Ascending aorta (tissue), 2 donors: ENCODE results near the gene EPB41. TPM values are rescaled to one million over a fixed set of nuclear protein-coding genes. Genes with fewer than 3 reads are reported as not detected.

Experiments used
- DNase-seq, 2 donors: peaks; one replicate each; pipeline ENCODE4 v3.0.0-alpha.2; 2019; ENCODE audit warnings: low spot score in 2 of 2
- H3K27ac ChIP-seq, 2 donors: fragments of 200-600 bp; sonication (generic); one replicate each; pipeline ENCODE4 v1.5.1; 2016 to 2017; ENCODE audit warnings: mild to moderate bottlenecking in 1 of 2
- H3K27me3 ChIP-seq: fragments of 200-600 bp; sonication (generic); one replicate; pipeline ENCODE4 v1.5.1; 2017
- H3K36me3 ChIP-seq, 2 donors: fragments of 200-600 bp; sonication (generic); one replicate each; pipeline ENCODE4 v1.5.1; 2016
- H3K4me1 ChIP-seq, 2 donors: fragments of 200-600 bp; sonication (generic); one replicate each; pipeline ENCODE4 v1.5.1; 2016 to 2017; ENCODE audit warnings: mild to moderate bottlenecking in 1 of 2
- H3K4me3 ChIP-seq, 2 donors: fragments of 200-600 bp; sonication (generic); one replicate each; pipeline ENCODE4 v1.5.1; 2016 to 2017; ENCODE audit warnings: mild to moderate bottlenecking in 1 of 2
- H3K9me3 ChIP-seq, 2 donors: fragments of 200-600 bp; sonication (generic); one replicate each; pipeline ENCODE4 v1.5.1; 2016
- CTCF ChIP-seq, 3 experiments: fragments of 200-600 bp in 2 of 3; fragments of 450-650 bp in 1 of 3; sonication (generic) in 2 of 3; IDR thresholded peaks; one replicate each; pipeline ENCODE4 v1.5.1; 2016 to 2019; ENCODE audit warnings: antibody characterized with exemption in 3 of 3, mild to moderate bottlenecking in 1 of 3, moderate library complexity in 1 of 3
- intact Hi-C: fragments of 100-400 bp; cut with DNase I; formaldehyde crosslinking; loops from one replicate; pipeline ENCODE4 v1.15.1; 2023
- total RNA-seq: library from RNA; depleted of rRNA; stranded (reverse); fragments of >200 nt; gene quantifications from one replicate; pipeline ENCODE4 v1.1.0, GENCODE V29; 2016

The EPB41 gene
- total RNA-seq, 1 donor from 2014 or later = 47.6 TPM

- no peaks in the 10 kb centered on the region for H3K36me3 ChIP-seq
- DNase-seq = no peak
- no peak overlapping the region for H3K27ac ChIP-seq
- no peak overlapping the region for H3K4me3 ChIP-seq
- no peak for TF ChIP-seq CTCF (IDR thresholded peaks at IDR 0.05)
- no peaks in the 10 kb centered on the region for H3K9me3 ChIP-seq
- H3K4me1 ChIP-seq = no peaks in the 10 kb centered on the region
- no peaks in the 10 kb centered on the region for H3K27me3 ChIP-seq
- intact Hi-C loops = no loop called here
Measured at GRCh38 chr1:28965271-28965870, 51.0 kb downstream of the EPB41 start.

GRCh38 chr1:28966617-28967016 lies 52.2 kb downstream of the EPB41 start:
- Histone ChIP-seq H3K27me3 (no peaks in the 10 kb centered on the region), H3K36me3 (no peaks in the 10 kb centered on the region), H3K27ac (no peak overlapping the region), H3K4me1 (no peaks in the 10 kb centered on the region), H3K9me3 (no peaks in the 10 kb centered on the region), H3K4me3 (no peak overlapping the region)
- no peak for TF ChIP-seq CTCF (IDR thresholded peaks at IDR 0.05)
- intact Hi-C loops = no loop called here
- no peak for DNase-seq

GRCh38 chr1:28971980-28972771 lies 57.8 kb downstream of the EPB41 start:
- no peak overlapping the region for H3K4me3 ChIP-seq
- DNase-seq = no peak

GRCh38 chr1:28973596-28974421 lies 59.4 kb downstream of the EPB41 start:
- intact Hi-C loops = no loop called here
- TF ChIP-seq CTCF (IDR thresholded peaks at IDR 0.05) = no peak
- Histone ChIP-seq H3K4me1 (no peaks in the 10 kb centered on the region), H3K36me3 (no peaks in the 10 kb centered on the region), H3K27me3 (no peaks in the 10 kb centered on the region), H3K4me3 (no peak overlapping the region), H3K27ac (no peak overlapping the region), H3K9me3 (no peaks in the 10 kb centered on the region)
- DNase-seq = no peak

More at GRCh38 chr1:28971980-28972771, 57.8 kb downstream of the EPB41 start:
- Histone ChIP-seq H3K36me3 (no peaks in the 10 kb centered on the region), H3K27ac (no peak overlapping the region), H3K4me1 (no peaks in the 10 kb centered on the region), H3K27me3 (no peaks in the 10 kb centered on the region), H3K9me3 (no peaks in the 10 kb centered on the region)
- no peak for TF ChIP-seq CTCF (IDR thresholded peaks at IDR 0.05)
- intact Hi-C loops = no loop called here

- Histone ChIP-seq H3K9me3 (no peaks in the 10 kb centered on the region), H3K4me3 (no peak overlapping the region), H3K36me3 (no peaks in the 10 kb centered on the region), H3K4me1 (no peaks in the 10 kb centered on the region), H3K27me3 (no peaks in the 10 kb centered on the region), H3K27ac (no peak overlapping the region)
- no peak for TF ChIP-seq CTCF (IDR thresholded peaks at IDR 0.05)
- DNase-seq = no peak
- intact Hi-C loops = no loop called here
Measured at GRCh38 chr1:28974432-28974831, 60.1 kb downstream of the EPB41 start.
